HepG2 (cell line): ENCODE results near the gene FOXA1. TPM values are rescaled to one million over a fixed set of nuclear protein-coding genes. Genes with fewer than 3 reads are reported as not detected.

Experiments
- FOXM1 ChIP-seq: sonication (generic); formaldehyde crosslinking; IDR thresholded peaks from 2 replicates; pipeline ENCODE4 v1.5.0; 2020; ENCODE audit warnings: missing genetic modification reagents
- KDM5B ChIP-seq: sonication (generic); formaldehyde crosslinking; IDR thresholded peaks from 2 replicates; pipeline ENCODE4 v1.4.0; 2020; ENCODE audit warnings: missing genetic modification reagents, mild to moderate bottlenecking, borderline replicate concordance
- PAX8 ChIP-seq: sonication (generic); formaldehyde crosslinking; IDR thresholded peaks from 2 replicates; pipeline ENCODE4 v1.8.0; 2022; ENCODE audit warnings: mild to moderate bottlenecking, missing genetic modification reagents, borderline replicate concordance
- PITX1 ChIP-seq: sonication (generic); formaldehyde crosslinking; IDR thresholded peaks from 2 replicates; pipeline ENCODE4 v1.5.1; 2020; ENCODE audit warnings: mild to moderate bottlenecking, missing genetic modification reagents
- PLSCR1 ChIP-seq: sonication (generic); formaldehyde crosslinking; IDR thresholded peaks from 2 replicates; pipeline ENCODE4 v1.5.0; 2020; ENCODE audit warnings: missing genetic modification reagents, mild to moderate bottlenecking, borderline replicate concordance
- SNAI1 ChIP-seq: sonication (generic); formaldehyde crosslinking; IDR thresholded peaks from 2 replicates; pipeline ENCODE4 v1.5.0; 2020; ENCODE audit warnings: mild to moderate bottlenecking, missing genetic modification reagents, borderline replicate concordance
- SSRP1 ChIP-seq: IDR thresholded peaks from 2 replicates; pipeline ENCODE4 v1.6.1; 2016; ENCODE audit warnings: control low read depth
- ZFP36 ChIP-seq: fragments of 150-350 bp; IDR thresholded peaks from 2 replicates; pipeline ENCODE4 v1.6.1; 2018; ENCODE audit warnings: borderline replicate concordance, low read length, low read depth; ENCODE audit not compliant: partially characterized antibody
- ZMYM2 ChIP-seq: sonication (generic); formaldehyde crosslinking; IDR thresholded peaks from 2 replicates; pipeline ENCODE4 v1.8.0; 2022; ENCODE audit warnings: mild to moderate bottlenecking, missing genetic modification reagents
- ZNF326 ChIP-seq: sonication (generic); formaldehyde crosslinking; IDR thresholded peaks from 2 replicates; pipeline ENCODE4 v1.4.0; 2020; ENCODE audit warnings: missing genetic modification reagents, borderline replicate concordance
- polyA plus RNA-seq, 8 experiments: library from polyadenylated mRNA; depleted of rRNA in 3 of 8; stranded (reverse) in 7 of 8; unstranded in 1 of 8; fragments of >200 nt; fragmentation: Illumina TruSeq in 4 of 8; extraction: Trizol in 4 of 8; gene quantifications; 2 replicates each; pipeline versions ENCODE4 v1.2.1 to v1.2.3, GENCODE V29; 2011 to 2016; ENCODE audit warnings: low read depth in 4 of 8, missing spikeins in 1 of 8, mixed read lengths in 1 of 8; ENCODE audit not compliant: insufficient read depth in 1 of 8
- total RNA-seq, 5 experiments: library from RNA; depleted of rRNA; stranded (reverse); fragments of >200 nt; fragmentation: Illumina TruSeq; extraction: Trizol; gene quantifications; 2 replicates each; pipeline ENCODE4 v1.2.3, GENCODE V29; 2016; ENCODE audit warnings: low read depth in 1 of 5
- TF ChIP-seq, protein P1 (sequence below), 2 experiments: sonication (generic) in 1 of 2; formaldehyde crosslinking in 1 of 2; IDR thresholded peaks; 2 replicates each; pipeline versions ENCODE4 v1.4.0 to v1.6.1; 2018 to 2020; ENCODE audit warnings: missing genetic modification reagents in 2 of 2, borderline replicate concordance in 1 of 2, low read depth in 1 of 2, mild to moderate bottlenecking in 1 of 2, missing biosample characterization in 1 of 2
- TF ChIP-seq, protein P2 (sequence below): IDR thresholded peaks from 2 replicates; pipeline ENCODE4 v1.6.1; 2012; ENCODE audit warnings: low read depth, low read length, improper control_type of control experiment
- TF ChIP-seq, protein P3 (sequence below): sonication (generic); formaldehyde crosslinking; IDR thresholded peaks from 2 replicates; pipeline ENCODE4 v1.8.0; 2022; ENCODE audit warnings: missing genetic modification reagents, mild to moderate bottlenecking, inconsistent platforms, borderline replicate concordance
- TF ChIP-seq, protein P4 (sequence below): sonication (generic); formaldehyde crosslinking; conservative IDR thresholded peaks from 2 replicates; pipeline ENCODE4 v1.4.0; 2020; ENCODE audit warnings: missing genetic modification reagents

The FOXA1 gene
- total and polyA plus RNA-seq, 2 of the 13 experiments (the other 11 are each of a cell fraction or from before 2014, with no cell fraction given) = 43.4 to 58.6 TPM

DNA sequence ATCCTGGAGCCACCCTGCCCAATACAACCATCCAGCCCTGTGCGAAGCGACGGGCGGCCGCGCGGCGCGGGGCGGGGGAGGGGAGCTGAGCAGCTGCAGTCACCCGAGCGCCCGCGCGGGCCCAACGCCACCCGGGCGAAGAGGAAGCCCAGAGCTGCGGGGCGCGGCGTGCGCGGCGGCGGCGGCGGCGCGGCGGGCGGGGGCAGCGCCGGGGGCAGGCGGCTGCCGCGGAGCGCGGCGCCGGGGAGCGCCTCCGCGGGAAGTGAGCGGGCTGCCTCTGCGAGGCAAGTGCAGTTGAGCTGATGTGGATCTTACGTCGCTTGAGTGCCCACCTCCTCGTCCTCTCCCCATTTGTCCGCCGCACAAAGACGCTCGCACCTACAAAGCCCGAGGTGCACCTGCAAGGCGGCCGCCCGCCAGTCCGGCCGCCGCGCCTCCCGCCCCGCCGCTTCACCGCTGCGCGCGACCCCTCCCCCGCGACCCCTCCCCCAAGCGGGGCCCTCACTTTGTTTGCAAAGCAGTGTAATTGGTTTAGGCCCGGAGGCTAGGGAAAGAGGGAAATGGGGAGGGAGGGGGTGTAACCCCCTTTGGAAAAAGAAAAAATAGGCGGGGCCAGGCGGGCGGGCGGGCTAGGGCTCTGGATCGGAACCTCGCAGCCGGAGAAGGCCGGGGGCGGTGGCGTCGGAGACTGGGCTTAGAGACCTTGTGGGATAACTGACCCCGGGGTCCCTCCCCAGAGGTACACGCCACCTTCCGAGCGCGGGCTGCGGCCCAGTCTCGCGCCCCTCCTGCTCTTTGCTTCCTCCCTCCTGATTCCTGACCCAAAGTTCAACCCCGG, at the start of gene FOXA1, which contains the start of gene TTC6 (continued):
- no peak for TF ChIP-seq FOXM1 (CRISPR knock-in tag)
- no peak for TF ChIP-seq PAX8 (CRISPR knock-in tag)
- 0 out of 2 replicates have a peak, but pooled peaks have one; percentile 11 for TF ChIP-seq PITX1 (CRISPR knock-in tag)
- TF ChIP-seq ZFP36 = no peak
- TF ChIP-seq, protein P1, sequence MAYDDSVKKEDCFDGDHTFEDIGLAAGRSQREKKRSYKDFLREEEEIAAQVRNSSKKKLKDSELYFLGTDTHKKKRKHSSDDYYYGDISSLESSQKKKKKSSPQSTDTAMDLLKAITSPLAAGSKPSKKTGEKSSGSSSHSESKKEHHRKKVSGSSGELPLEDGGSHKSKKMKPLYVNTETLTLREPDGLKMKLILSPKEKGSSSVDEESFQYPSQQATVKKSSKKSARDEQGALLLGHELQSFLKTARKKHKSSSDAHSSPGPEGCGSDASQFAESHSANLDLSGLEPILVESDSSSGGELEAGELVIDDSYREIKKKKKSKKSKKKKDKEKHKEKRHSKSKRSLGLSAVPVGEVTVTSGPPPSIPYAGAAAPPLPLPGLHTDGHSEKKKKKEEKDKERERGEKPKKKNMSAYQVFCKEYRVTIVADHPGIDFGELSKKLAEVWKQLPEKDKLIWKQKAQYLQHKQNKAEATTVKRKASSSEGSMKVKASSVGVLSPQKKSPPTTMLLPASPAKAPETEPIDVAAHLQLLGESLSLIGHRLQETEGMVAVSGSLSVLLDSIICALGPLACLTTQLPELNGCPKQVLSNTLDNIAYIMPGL (CRISPR knock-in tag; IDR thresholded peaks at IDR 0.05; ENCODE audit: borderline replicate concordance in 1 of 2, low read depth in 1 of 2) = peak in 1 of 2 experiments; percentile 82; a peak in 1 of 4 replicates
- no peak for TF ChIP-seq SNAI1 (CRISPR knock-in tag)
- TF ChIP-seq, protein P2, sequence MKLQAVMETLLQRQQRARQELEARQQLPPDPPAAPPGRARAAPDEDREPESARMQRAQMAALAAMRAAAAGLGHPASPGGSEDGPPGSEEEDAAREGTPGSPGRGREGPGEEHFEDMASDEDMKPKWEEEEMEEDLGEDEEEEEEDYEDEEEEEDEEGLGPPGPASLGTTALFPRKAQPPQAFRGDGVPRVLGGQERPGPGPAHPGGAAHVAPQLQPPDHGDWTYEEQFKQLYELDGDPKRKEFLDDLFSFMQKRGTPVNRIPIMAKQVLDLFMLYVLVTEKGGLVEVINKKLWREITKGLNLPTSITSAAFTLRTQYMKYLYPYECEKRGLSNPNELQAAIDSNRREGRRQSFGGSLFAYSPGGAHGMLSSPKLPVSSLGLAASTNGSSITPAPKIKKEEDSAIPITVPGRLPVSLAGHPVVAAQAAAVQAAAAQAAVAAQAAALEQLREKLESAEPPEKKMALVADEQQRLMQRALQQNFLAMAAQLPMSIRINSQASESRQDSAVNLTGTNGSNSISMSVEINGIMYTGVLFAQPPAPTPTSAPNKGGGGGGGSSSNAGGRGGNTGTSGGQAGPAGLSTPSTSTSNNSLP = no peak
- TF ChIP-seq, protein P3, sequence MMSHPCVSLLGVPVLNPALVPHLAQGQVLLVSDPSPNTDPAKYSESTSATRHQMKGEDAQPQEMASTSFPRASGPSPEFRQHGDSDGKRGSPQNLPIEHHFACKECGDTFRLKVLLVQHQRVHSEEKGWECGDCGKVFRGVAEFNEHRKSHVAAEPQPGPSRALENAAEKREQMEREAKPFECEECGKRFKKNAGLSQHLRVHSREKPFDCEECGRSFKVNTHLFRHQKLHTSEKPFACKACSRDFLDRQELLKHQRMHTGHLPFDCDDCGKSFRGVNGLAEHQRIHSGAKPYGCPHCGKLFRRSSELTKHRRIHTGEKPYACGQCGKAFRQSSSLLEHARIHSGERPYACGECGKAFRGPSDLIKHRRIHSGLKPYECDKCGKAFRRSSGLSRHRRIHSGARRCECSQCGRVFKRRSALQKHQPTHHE (CRISPR knock-in tag) = no peak
- no peak for TF ChIP-seq KDM5B
- TF ChIP-seq, protein P4, sequence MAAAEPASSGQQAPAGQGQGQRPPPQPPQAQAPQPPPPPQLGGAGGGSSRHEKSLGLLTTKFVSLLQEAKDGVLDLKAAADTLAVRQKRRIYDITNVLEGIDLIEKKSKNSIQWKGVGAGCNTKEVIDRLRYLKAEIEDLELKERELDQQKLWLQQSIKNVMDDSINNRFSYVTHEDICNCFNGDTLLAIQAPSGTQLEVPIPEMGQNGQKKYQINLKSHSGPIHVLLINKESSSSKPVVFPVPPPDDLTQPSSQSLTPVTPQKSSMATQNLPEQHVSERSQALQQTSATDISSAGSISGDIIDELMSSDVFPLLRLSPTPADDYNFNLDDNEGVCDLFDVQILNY (CRISPR knock-in tag) = peak; percentile 42; the same call in 1 of the 2 replicates
- TF ChIP-seq ZNF326 (CRISPR knock-in tag) = no peak
- TF ChIP-seq PLSCR1 (CRISPR knock-in tag) = no peak
- no peak for TF ChIP-seq SSRP1 (CRISPR knock-in tag)
- no peak for TF ChIP-seq ZMYM2 (CRISPR knock-in tag)
